A549 (cell line): ENCODE measurements around the gene DAD1.

Experiments used
- EP300 ChIP-seq, 2 experiments: fragments of >200 bp; sonication (Bioruptor Twin); formaldehyde crosslinking; IDR thresholded peaks; 2 replicates in 1 of 2; 3 replicates in 1 of 2; pipeline ENCODE4 v1.6.1; 2016 to 2017
- RFX5 ChIP-seq: fragments of 450-650 bp; IDR thresholded peaks from 2 replicates; pipeline ENCODE4 v1.7.1; 2014; ENCODE audit warnings: antibody characterized with exemption, mild to moderate bottlenecking, moderate library complexity
- TF ChIP-seq, protein P1 (sequence below): fragments of >200 bp; sonication (Bioruptor Twin); formaldehyde crosslinking; IDR thresholded peaks from 3 replicates; pipeline ENCODE4 v1.5.1; 2016

GRCh38 chr14:22535126-22535525, 53.9 kb downstream of the DAD1 start:
- TF ChIP-seq, protein P1, sequence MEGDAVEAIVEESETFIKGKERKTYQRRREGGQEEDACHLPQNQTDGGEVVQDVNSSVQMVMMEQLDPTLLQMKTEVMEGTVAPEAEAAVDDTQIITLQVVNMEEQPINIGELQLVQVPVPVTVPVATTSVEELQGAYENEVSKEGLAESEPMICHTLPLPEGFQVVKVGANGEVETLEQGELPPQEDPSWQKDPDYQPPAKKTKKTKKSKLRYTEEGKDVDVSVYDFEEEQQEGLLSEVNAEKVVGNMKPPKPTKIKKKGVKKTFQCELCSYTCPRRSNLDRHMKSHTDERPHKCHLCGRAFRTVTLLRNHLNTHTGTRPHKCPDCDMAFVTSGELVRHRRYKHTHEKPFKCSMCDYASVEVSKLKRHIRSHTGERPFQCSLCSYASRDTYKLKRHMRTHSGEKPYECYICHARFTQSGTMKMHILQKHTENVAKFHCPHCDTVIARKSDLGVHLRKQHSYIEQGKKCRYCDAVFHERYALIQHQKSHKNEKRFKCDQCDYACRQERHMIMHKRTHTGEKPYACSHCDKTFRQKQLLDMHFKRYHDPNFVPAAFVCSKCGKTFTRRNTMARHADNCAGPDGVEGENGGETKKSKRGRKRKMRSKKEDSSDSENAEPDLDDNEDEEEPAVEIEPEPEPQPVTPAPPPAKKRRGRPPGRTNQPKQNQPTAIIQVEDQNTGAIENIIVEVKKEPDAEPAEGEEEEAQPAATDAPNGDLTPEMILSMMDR = no peak
- no peak for TF ChIP-seq EP300 (IDR thresholded peaks at IDR 0.05)
- no peak for TF ChIP-seq RFX5
